Urinary bladder (tissue), 2 donors: ENCODE data around the gene HTR2B. TPM values are rescaled to one million over a fixed set of nuclear protein-coding genes. Genes with fewer than 3 reads are reported as not detected.

Experiments
- polyA plus RNA-seq: library from polyadenylated mRNA; stranded (reverse); fragments of 200-250 nt; gene quantifications from one replicate; pipeline ENCODE4 v1.2.3, GENCODE V29; 2013
- small RNA-seq: library from RNA; depleted of rRNA; stranded (forward); fragments of <200 nt; gene quantifications from one replicate; pipeline ENCODE3, GENCODE V24; 2014
- total RNA-seq: library from RNA; depleted of rRNA; stranded (reverse); fragments of >200 nt; gene quantifications from one replicate; pipeline ENCODE4 v1.2.3, GENCODE V29; 2014
- donor health status: healthy.

HTR2B gene
- total and polyA plus RNA-seq, 2 donors, result 0.81 to 3.0 TPM

Small RNA genes within 50 kb of the gene (small RNA-seq; reads per million reads assigned to genes)
- gene RNU1-93P, result not detected

Other genes starting within 250 kb of the HTR2B start
- 0.05 TPM for gene GPR55, start 199.8 kb downstream of the HTR2B start, total RNA-seq
- gene GPR55, start 199.8 kb downstream of the HTR2B start, polyA plus RNA-seq, result 0.22 TPM
- not detected for gene SPATA3, start 128.9 kb downstream of the HTR2B start, total RNA-seq
- gene SPATA3, start 128.9 kb downstream of the HTR2B start, polyA plus RNA-seq, result not detected
- 3.7 TPM for gene C2orf72, start 87.5 kb downstream of the HTR2B start, total RNA-seq
- gene C2orf72, start 87.5 kb downstream of the HTR2B start, polyA plus RNA-seq, result 0.91 TPM
- gene PSMD1, start 68.2 kb downstream of the HTR2B start, total RNA-seq, result 81.7 TPM
- 43.9 TPM for gene PSMD1, start 68.2 kb downstream of the HTR2B start, polyA plus RNA-seq
- 25.9 TPM for gene ARMC9, start 73.6 kb upstream of the HTR2B start, total RNA-seq
- 13.5 TPM for gene ARMC9, start 73.6 kb upstream of the HTR2B start, polyA plus RNA-seq